Psoas muscle (tissue), 8 donors: ENCODE data around the gene PTPRG. TPM values are rescaled to one million over a fixed set of nuclear protein-coding genes. Genes with fewer than 3 reads are reported as not detected.

Source experiments
- ATAC-seq, 4 donors: fragments of 200-7000 bp; cut with Tn5 transposase; one replicate each; pipeline ENCODE4 v1.9.1; 2020; ENCODE audit warnings: moderate library complexity in 3 of 4, mild to moderate bottlenecking in 2 of 4
- DNase-seq, 2 donors: peaks; one replicate each; pipeline ENCODE4 v3.0.0-alpha.2; 2020
- H3K27ac ChIP-seq: fragments of 200-600 bp; one replicate; pipeline ENCODE4 v1.8.0; 2022
- H3K27me3 ChIP-seq, 3 donors: fragments of 200-600 bp in 1 of 3; one replicate each; pipeline versions ENCODE4 v1.6.1 to v1.8.0; 2013 to 2022; ENCODE audit warnings: low read length in 2 of 3, mild to moderate bottlenecking in 2 of 3, moderate library complexity in 1 of 3; ENCODE audit not compliant: insufficient read depth in 3 of 3
- H3K36me3 ChIP-seq, 2 donors: fragments of 200-600 bp in 1 of 2; one replicate each; pipeline versions ENCODE4 v1.6.1 to v1.8.0; 2013 to 2022; ENCODE audit warnings: low read depth in 1 of 2, mild to moderate bottlenecking in 1 of 2, moderate library complexity in 1 of 2; ENCODE audit not compliant: insufficient read depth in 1 of 2
- H3K4me1 ChIP-seq: fragments of 200-600 bp; one replicate; pipeline ENCODE4 v1.8.0; 2022
- H3K4me3 ChIP-seq: fragments of 200-600 bp; one replicate; pipeline ENCODE4 v1.8.0; 2022; ENCODE audit warnings: mild to moderate bottlenecking
- H3K9me3 ChIP-seq: fragments of 200-600 bp; one replicate; pipeline ENCODE4 v1.8.0; 2022
- WGBS, 3 donors: extraction: QIAGEN DNeasy Blood & Tissue Kit; methylation state at CpG; one replicate each; pipeline versions ENCODE4 v1.1.6 to v1.1.7; 2013; 5-methylcytosine and 5-hydroxymethylcytosine counted together
- intact Hi-C, 2 donors: fragments of 100-400 bp; cut with DNase I; formaldehyde crosslinking; loops; one replicate each; pipeline versions ENCODE4 v1.11.0 to v1.14.2; 2022
- polyA plus RNA-seq, 3 donors: library from polyadenylated mRNA; stranded (reverse); fragments of 200-250 nt; gene quantifications; one replicate each; pipeline ENCODE4 v1.2.3, GENCODE V29; 2013
- total RNA-seq, 4 donors: library from RNA; stranded (reverse); fragmentation: NEBNext Ultra II Directional in 2 of 4; extraction: Animal tissue kit (Norgen Biotek cat#: 25700) in 2 of 4; gene quantifications; one replicate each; pipeline versions ENCODE4 v1.2.1 to v1.2.4, GENCODE V29; 2021 to 2023
- TF ChIP-seq, protein P1 (sequence below): fragments of 200-600 bp; IDR thresholded peaks from one replicate; pipeline ENCODE4 v1.8.0; 2022; ENCODE audit warnings: antibody characterized with exemption
- donor health status: healthy with polysubstance abuse.
- donor health status: DM: no; HTN: no; CAD: no; lungs with moderate emphysema.
- donor health status: Bipolar disorder and iron deficiency.
- donor health status: healthy.
- donor health status: DM: yes; HTN: yes; CAD: no.
- donor health status: DM: no; HTN: no; CAD: no.
- donor health status: DM: no; HTN: no; CAD: no.
- donor health status: DM: yes; HTN: yes; CAD: no.

PTPRG gene
- total and polyA plus RNA-seq, 7 donors: 4.5 to 29.5 (median 12.6) TPM

DNA sequence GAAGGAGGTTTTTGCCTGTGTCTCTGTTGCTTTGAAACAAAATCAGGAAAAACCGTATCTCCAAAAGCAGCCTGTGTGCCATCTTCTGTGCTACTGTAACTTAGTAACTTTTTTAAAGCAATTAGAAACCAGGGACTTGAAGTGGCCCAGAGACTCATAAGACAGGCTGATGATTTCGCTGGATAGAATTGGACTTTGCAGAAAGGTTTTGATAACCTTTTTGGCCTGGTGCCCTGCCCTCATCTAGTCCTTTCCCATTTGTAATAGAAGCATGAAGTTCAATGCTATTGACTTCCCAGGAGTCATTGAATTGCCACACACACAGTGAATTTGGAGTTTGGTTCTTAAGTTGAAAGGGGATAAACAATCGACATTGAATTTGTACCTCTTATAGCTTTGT lies 157.2 kb downstream of the PTPRG start:
- 60 to 92% (median 66%) methylated on average over 3 of the region's 3 CpGs for WGBS, 3 donors
- DNase-seq: no peak

DNA sequence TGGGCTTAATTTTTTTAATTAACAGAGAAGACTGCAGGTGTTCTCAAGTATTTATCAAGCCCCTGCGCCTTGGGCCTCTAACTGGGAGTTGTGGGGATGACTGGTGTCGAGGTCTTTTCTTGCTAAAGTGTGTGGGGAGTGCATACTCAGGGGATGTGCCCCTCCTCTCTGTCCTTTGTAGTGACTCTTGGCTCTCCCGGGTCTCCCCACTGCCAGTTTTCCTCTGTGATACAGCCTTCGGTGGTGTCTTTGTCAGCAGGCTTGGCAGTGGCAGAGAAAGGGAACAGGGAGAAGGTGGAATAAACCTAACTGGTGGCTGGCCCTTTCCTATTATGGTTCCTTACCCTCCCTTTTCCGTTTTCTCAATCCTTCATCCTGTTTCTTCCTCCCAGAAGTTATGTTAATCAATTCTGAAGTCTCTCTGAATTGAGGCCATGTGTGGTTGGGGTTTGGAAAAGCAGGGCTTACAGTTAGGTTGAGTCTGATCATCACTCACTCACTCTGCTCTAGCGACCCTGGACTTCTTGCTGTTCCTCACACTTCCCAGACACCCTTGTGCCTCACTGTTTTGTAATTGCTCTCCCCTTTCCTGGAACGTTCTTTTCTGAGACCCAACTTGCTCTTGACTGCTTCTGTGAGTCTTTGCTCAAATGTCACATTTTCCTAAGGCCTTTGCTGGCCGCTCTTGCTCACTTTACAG lies 158.1 kb downstream of the PTPRG start:
- intact Hi-C loops: no loop called here
- H3K4me3 ChIP-seq: no peak overlapping the region

More for the DNA sequence above, 157.2 kb downstream of the PTPRG start:
- Histone ChIP-seq H3K4me3 (no peak overlapping the region), H3K4me1 (peaks cover 32% of the 10 kb centered on the region), H3K27me3 (no peaks in the 10 kb centered on the region), H3K36me3 (no peaks in the 10 kb centered on the region), H3K9me3 (no peaks in the 10 kb centered on the region), H3K27ac (peak overlapping the region; percentile 46)
- intact Hi-C loops: no loop called here
- ATAC-seq: peak in 2 of 4 donors; percentile 27 to 56
- TF ChIP-seq, protein P1, sequence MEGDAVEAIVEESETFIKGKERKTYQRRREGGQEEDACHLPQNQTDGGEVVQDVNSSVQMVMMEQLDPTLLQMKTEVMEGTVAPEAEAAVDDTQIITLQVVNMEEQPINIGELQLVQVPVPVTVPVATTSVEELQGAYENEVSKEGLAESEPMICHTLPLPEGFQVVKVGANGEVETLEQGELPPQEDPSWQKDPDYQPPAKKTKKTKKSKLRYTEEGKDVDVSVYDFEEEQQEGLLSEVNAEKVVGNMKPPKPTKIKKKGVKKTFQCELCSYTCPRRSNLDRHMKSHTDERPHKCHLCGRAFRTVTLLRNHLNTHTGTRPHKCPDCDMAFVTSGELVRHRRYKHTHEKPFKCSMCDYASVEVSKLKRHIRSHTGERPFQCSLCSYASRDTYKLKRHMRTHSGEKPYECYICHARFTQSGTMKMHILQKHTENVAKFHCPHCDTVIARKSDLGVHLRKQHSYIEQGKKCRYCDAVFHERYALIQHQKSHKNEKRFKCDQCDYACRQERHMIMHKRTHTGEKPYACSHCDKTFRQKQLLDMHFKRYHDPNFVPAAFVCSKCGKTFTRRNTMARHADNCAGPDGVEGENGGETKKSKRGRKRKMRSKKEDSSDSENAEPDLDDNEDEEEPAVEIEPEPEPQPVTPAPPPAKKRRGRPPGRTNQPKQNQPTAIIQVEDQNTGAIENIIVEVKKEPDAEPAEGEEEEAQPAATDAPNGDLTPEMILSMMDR: no peak

DNA sequence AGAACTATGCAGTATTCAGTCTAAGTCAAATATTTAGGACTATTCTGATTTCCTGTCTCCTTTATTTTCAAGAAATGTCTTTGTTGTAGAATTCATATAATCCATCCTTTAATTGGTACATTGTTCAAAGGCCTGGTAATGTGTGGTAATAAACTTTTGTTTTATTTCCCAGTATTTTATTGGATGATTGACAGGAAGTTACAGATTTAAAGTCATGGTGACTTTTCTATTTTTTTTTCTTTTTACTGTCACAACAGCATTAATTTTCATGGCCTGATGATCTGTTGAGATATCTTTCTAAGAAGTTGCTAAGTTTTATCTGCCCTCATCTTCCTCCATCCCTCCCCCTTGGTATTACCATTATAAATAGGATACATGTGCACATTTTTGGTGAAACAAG lies 161.7 kb downstream of the PTPRG start:
- Histone ChIP-seq H3K4me3 (no peak overlapping the region), H3K27ac (no peak overlapping the region), H3K36me3 (no peaks in the 10 kb centered on the region), H3K9me3 (no peaks in the 10 kb centered on the region), H3K4me1 (peaks cover 34% of the 10 kb centered on the region), H3K27me3 (no peaks in the 10 kb centered on the region)
- DNase-seq (no peak), ATAC-seq (no peak)
- intact Hi-C loops: no loop called here
- TF ChIP-seq, protein P1: no peak

More for the DNA sequence above, 158.1 kb downstream of the PTPRG start:
- Histone ChIP-seq H3K4me1 (peaks cover 32% of the 10 kb centered on the region), H3K9me3 (no peaks in the 10 kb centered on the region), H3K27ac (peak overlapping the region; percentile 46), H3K27me3 (no peaks in the 10 kb centered on the region), H3K36me3 (no peaks in the 10 kb centered on the region)
- peak; percentile 37 to 80 (median 61) for ATAC-seq
- TF ChIP-seq, protein P1: no peak
- no peak for DNase-seq
- 42 to 56% (median 51%) methylated on average over 7 to 8 of the region's 8 CpGs for WGBS, 3 donors

DNA sequence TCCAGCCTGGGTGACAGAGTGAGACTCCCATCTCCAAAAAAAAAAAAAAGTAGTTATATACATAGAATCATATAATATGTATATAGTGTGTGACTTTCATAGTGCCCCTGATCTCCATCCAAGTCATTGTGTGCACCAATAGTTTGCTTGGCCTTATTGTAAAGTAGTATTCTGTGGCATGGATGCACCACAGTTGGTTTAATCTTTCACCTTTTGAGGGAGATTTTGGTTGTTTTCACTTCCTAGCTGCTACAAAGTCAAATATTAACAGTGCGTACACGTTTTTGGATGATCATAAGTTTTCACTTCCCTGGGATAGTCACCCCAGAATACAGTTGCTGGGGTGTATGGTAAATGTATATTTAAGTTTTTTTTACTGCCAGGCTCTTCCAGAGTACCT lies 162.8 kb downstream of the PTPRG start:
- TF ChIP-seq, protein P1: no peak
- H3K4me3 ChIP-seq: no peak overlapping the region
- H3K4me1 ChIP-seq: peaks cover 27% of the 10 kb centered on the region
- DNase-seq (no peak), ATAC-seq (no peak)
- intact Hi-C loops: no loop called here
- H3K27ac ChIP-seq: no peak overlapping the region
- H3K36me3 ChIP-seq: no peaks in the 10 kb centered on the region
- H3K9me3 ChIP-seq: no peaks in the 10 kb centered on the region
- WGBS, 3 donors: 79 to 88% (median 87%) methylated on average over 2 of the region's 2 CpGs
- no peaks in the 10 kb centered on the region for H3K27me3 ChIP-seq

DNA sequence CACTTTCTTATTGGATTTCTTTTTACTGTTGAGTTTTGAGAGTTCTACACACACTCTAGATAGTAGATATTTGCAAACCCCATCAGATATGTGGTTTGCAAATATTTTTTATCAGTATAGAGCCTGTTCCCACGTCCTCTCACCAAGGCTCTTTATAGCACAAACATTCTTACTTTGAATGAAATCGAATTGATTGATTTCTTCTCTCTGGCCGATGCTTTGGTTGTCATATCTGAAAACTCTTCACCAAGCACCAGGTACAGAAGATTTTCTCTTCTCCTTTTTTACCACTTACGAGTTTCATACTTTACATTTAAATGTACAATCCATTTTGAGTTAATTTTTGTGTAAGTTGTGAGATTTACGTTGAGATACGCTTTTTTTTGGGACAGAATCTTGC lies 163.4 kb downstream of the PTPRG start:
- no peaks in the 10 kb centered on the region for H3K9me3 ChIP-seq
- WGBS, 3 donors: 95 to 97% (median 96%) methylated on average over 6 of the region's 6 CpGs
- ATAC-seq (no peak), DNase-seq (no peak)
- H3K4me3 ChIP-seq: no peak overlapping the region
- H3K27ac ChIP-seq: no peak overlapping the region
- H3K27me3 ChIP-seq: no peaks in the 10 kb centered on the region
- no peaks in the 10 kb centered on the region for H3K36me3 ChIP-seq
- H3K4me1 ChIP-seq: peaks cover 27% of the 10 kb centered on the region
- TF ChIP-seq, protein P1: no peak
- intact Hi-C loops: no loop called here
